Activated CD8-positive, alpha-beta memory T cell treated with anti-CD3 and anti-CD28 coated beads, Interleukin-2, amount 50 U/mL, for 24 hours (primary cell): ENCODE measurements around the gene SIGLEC7.

Source experiments
- DNase-seq: peaks from one replicate; pipeline ENCODE4 v3.0.0-alpha.2; 2020; ENCODE audit errors: extremely low read depth

The SIGLEC7 gene

DNA sequence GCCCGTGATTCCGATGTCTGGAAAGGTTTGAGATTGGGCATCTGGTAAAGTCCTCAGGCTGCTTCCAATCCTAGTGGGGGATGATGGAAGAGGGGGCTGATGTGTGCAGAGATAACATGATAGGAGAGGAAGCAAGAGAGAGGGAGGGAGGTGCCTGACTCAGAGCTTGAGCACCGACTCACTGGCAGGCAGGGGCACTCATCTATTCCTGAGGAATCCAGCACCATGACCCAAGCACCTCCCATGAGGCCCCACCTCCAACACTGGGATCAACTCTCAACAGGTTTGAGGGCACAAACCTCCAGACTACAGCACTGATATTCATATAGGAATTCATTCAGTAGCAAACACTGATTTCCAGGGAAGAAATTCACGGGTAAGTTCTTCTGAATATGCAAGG lies 23.0 kb upstream of the SIGLEC7 start:
- DNase-seq: no peak

DNA sequence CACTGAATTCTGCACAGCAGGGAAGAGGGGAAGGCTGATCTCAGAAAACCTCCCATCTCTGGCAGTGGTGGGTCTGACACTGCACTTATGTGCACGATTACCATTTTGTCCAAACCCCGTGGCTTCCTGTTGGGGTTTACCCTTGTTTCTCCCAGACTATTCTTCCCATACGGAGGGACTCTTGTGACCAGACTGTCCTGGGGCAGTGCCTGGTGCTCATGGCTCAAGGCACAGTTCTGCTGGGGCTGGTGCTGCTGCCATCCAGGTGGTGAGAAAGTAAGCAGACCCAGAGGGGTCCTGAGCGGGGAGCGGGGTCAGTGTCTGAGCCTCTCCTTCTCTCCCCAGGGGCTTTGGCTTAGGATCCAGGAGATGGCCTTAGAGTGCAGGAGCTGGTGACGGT lies 22.5 kb upstream of the SIGLEC7 start:
- no peak for DNase-seq

DNA sequence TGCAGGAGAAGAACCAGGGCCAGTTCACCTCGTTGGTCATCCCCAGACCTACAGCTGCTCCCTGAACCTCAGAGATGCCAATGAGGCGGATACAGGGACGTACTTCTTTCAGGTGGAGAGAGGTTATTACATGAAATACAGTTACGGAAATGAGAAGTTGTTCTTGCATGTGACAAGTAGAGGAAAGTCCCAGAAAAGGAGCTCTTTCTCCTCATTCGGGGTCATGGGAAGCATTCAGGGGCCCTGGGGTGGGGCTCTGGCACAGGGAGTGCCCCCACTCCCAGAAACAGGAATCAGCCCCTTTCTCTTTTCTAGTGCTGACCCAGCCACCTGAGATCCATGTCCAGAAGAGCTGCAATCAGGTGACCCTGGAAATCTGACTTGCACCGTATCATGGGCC lies 21.9 kb upstream of the SIGLEC7 start:
- no peak for DNase-seq

DNA sequence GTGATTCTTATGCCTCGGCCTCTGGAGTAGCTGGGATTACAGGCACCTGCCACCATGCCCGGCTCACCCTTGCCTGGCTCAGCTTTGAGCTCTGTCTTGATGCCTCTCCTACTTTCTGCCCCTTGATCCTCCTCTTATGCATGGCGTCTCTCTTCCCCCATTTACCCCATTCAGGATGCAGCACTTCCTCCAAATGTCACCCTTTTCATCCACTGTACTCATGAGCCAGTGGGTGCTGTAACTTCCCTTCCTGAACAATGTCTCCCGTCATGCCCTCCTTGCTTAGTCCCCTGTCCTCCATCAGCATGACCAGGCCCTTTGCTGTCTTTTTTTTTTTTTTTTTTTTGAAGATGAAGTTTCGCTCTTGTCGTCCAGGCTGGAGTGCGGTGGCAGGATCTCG lies 20.8 kb upstream of the SIGLEC7 start:
- DNase-seq: no peak

DNA sequence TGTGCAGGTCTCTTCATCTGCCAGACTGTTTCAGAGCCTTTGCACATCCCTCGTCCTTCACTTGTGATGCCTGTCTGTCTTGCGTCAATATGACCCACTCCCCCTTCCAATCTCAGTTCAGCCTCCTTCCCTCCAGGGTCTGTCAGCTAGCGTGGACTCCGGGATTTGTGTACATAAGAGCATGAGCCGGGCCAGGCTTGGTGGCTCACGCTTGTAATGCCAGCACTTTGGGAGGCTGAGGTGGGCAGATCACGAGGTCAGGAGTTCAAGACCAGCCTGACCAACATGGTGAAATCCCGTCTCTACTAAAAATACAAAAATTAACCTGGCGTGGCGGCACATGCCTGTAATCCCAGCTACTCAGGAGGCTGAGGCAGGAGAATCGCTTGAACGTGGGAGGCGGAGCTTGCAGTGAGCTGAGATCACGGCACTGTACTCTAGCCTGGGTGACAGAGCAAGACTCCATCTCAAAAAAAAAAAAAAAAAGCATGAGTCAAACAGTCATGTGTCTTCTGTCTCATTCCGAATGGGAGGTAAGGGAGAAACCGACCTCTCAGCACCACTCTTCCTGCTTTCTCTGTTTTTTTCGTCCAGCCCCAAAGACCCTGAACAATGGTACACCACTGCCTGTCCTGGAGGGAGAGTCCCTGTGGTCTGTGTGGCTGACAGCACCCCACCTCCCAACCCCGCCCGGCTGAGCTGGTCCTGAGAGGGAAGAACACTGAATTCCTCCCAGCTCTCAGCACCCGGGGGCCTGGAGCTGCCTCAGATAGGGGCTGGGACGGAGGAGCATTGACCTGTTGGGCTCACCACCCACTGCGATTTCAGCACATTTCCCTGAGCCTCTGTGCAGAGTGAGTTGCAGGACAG lies 19.8 kb upstream of the SIGLEC7 start:
- DNase-seq: no peak

DNA sequence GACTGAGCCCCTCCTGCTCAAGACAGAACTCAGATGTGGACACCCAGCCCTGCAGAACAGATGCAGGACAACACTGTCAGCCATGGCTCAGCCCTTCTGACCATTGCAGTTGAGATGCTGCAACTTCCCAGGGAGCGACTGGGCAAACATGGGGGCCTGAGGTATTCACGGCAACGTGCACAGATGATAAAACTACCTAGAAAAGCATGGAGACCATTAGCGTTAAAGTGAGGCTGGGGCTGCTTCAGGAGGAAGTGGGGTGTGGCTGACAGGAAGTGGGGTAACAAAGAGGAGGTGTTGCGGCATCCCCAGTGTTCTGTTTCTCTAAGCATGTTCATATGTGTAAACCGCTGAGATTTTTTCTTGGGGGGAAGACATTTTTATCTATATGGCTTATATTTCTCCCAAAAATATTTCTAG lies 18.7 kb upstream of the SIGLEC7 start:
- DNase-seq: no peak

DNA sequence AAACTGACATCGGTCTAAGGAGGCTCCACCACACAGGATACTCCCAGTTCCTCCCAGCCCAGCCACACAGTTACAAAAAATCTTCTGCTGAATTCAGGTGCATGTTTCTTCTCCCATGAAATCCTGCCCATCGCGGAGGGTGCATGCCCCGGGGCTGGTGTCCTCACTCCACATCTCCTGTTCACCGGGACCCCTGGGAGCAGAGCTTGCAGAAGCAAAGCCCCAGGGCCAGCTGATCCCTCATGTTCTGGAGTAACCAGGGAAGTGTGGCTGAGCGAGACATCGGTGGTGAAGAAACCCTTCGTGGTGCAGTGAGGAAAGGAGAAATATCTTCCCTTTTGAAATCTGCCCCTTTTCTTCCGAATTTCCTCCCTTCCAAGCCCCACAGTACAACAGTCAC lies 18.3 kb upstream of the SIGLEC7 start:
- DNase-seq: no peak

DNA sequence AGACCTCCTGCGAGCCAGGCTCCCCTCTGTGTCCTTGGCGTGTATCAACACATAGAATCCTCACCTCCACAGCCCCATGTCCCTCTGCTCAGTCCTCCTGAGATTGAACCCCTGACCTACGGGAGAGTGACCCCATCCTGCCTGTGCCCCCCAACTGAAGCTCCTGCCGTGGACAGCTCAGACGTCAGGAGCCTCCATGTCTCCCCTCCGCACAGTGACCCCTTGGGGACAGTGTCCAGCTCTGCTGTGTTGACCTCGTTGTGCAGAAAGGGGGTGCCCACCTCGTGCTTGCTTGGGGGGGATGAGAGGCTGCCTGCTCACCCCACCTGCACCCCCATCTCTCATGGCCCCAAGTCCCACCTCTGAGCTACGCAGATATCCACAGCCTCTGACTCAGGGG lies 17.9 kb upstream of the SIGLEC7 start:
- DNase-seq: no peak

DNA sequence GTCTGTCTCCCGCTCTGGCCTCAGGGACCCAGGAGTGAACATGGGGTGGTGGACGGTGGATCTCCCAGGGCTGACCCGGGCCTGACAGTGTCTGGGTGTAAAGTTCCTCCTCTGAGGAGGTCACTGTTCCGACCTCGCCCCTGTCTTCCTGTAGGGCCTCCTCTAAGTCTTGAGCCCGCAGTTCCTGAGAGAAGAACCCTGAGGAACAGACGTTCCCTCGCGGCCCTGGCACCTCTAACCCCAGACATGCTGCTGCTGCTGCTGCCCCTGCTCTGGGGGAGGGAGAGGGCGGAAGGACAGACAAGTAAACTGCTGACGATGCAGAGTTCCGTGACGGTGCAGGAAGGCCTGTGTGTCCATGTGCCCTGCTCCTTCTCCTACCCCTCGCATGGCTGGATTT lies 17.4 kb upstream of the SIGLEC7 start, which contains the start of gene SIGLEC9:
Gene SIGLEC9, plus strand, starts transcription at position 178 of the 400 bp plus-strand sequence. Its CDS starts 69 bp downstream, at position 247.
- DNase-seq: no peak

DNA sequence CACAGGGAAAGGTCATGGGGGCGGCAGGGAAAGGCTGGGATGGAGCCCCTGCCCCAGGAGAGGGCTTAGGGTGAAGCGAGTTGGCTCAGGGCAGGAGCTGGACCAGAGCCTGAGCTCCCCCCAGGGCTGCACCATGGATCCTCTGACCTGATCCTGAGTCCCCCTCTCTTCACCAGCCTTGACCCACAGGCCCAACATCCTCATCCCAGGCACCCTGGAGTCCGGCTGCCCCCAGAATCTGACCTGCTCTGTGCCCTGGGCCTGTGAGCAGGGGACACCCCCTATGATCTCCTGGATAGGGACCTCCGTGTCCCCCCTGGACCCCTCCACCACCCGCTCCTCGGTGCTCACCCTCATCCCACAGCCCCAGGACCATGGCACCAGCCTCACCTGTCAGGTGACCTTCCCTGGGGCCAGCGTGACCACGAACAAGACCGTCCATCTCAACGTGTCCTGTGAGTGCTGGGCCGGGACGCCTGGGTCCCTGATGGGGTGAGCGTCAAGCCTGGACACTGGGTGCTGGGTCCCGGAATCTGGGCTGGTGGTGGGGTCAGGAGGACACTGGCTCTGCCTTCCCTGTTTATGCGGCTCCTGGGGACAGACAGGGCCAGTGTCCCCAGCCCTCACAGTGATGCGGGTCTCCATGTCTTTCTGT lies 16.6 kb upstream of the SIGLEC7 start:
- no peak for DNase-seq

DNA sequence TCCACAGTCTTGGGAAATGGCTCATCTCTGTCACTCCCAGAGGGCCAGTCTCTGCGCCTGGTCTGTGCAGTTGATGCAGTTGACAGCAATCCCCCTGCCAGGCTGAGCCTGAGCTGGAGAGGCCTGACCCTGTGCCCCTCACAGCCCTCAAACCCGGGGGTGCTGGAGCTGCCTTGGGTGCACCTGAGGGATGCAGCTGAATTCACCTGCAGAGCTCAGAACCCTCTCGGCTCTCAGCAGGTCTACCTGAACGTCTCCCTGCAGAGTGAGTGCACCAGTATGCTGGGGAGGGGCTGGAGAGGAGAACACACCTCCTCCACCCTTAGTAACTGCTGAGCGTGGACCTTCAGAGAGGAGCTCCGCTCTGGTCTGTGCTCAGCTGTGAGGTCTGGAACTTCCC lies 15.1 kb upstream of the SIGLEC7 start:
- DNase-seq: no peak

DNA sequence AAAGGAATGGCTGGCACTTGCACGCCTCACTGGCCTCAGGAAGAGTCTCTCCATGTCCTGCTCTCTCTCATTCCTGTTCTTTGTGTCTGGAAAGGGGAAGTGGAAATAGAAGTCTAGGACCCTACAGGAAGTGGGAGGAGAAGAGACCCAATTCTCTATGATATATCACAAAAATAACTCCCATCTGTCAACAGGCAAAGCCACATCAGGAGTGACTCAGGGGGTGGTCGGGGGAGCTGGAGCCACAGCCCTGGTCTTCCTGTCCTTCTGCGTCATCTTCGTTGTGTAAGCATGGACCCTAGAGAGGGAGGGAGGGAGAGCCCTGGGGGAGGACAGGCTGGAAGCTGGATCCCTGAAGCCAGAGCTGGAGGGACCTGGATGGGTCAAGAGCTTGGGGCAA lies 14.3 kb upstream of the SIGLEC7 start:
- no peak for DNase-seq

DNA sequence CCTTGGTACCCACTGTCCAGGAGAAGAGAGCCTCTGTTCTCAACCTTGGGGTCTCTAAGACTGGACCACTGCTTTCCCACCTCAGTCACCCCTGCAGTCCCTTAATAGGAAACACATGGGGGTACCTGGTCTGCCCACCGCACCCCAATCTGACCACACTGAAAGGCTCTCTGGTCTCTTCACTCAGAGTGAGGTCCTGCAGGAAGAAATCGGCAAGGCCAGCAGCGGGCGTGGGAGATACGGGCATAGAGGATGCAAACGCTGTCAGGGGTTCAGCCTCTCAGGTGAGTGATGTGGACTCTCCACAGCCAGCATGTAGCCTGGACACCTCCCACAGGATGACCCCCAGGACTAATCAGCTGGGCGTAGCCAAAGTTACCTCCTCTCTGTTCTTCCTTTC lies 13.9 kb upstream of the SIGLEC7 start:
- DNase-seq: no peak

DNA sequence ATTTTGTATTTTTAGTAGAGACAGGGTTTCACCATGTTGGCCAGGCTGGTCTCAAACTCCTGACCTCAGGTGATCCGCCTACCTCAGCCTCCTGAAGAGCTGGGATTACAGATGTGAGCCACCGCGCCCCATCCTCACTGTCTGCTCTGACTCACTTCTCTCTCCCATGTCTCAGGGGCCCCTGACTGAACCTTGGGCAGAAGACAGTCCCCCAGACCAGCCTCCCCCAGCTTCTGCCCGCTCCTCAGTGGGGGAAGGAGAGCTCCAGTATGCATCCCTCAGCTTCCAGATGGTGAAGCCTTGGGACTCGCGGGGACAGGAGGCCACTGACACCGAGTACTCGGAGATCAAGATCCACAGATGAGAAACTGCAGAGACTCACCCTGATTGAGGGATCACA lies 12.4 kb upstream of the SIGLEC7 start:
- no peak for DNase-seq

DNA sequence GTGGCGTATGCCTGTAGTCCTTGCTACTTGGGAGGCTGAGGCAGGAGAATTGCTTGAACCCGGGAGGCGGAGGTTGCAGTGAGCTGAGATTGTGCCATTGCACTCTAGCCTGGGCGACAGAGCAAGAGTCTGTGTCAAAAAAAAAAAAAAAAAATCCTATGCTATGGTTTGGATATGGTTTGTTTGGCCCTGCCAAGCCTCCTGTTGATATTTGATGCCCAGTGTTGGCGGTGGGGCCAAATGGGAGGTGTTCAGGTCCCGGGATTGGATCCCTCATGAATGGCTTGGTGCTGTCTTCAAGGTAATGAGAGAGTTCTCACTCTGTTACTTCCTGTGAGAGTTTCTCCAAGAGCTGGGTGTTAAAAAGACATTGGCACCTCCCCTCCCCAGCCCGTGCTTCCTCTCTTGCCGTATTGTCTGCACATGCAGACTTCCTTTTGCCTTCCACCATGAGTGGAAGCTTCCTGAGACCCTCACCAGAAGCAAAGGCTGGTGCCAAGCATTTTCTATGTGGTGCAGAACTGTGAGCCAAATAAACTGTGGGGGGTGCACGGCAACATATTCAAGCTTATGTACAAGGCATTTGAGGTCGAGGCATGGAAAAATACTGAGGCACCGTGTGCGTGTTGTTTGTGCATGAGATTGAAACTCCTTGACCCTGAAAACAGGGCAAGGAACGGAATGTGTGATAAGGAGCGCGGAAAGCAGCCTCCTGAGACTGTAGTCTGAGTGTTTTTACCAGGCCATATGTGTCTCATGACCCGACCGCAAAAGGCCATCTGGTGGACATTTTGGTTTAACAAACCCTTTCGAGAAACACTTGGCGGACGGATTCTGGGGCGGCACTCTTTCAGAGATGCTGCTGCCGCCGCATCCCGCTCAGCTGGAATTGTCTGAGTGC lies 10.1 kb upstream of the SIGLEC7 start:
- DNase-seq: no peak

DNA sequence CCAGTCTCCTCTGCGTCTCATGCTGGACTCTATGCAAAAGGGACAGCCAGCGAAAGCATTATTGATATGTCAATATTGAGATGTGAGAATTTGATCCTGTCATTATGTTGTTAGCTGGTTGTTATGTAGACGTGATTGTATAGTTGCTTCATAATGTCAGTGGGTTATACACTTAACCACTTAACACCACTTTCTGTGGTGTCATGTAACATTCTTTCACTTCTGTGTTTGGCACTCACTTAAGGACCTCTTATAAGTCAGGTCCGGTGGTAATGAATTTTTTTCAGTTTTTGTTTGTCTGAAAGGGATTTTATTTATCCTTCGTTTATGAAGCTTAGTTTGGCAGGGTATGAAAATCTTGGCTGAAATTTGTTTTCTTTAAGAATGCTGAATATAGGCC lies 7.1 kb upstream of the SIGLEC7 start:
- DNase-seq: no peak

DNA sequence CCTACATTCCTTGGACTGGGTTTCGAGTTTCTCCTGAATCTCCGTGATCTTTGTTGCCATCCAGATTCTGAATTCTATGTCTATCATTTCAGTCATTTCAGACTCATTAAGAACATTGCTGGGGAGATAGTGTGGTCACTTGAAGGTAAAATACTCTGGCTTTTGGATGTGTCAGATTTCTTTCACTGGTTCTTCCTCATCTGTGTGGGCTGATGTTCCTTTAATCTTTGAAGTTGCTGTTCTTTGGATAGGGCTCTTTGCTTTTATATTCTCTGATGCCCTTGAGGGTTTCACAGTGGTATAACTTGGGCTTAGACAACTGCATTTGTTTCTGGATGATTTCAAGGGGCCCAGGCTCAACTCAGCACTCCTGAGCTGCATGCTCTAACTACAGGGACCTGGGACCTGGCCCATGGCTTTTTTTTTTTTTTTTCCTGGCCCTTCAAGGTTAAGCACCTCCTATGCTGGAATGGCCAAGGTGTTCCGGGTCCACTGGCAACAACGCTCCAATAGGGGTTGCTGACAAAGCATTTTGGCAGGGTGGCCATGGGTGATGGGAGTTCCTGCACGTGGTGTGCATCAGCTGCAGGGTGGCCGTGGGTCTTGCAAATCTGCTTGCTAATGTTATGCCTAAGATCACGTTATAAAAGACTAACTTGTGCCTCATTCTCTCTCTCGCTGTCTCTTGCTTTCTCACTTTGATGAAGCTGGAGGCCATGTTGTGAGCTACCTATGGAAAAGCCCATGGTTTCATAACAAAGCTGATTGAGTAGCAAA lies 5.9 kb upstream of the SIGLEC7 start:
- DNase-seq: no peak

DNA sequence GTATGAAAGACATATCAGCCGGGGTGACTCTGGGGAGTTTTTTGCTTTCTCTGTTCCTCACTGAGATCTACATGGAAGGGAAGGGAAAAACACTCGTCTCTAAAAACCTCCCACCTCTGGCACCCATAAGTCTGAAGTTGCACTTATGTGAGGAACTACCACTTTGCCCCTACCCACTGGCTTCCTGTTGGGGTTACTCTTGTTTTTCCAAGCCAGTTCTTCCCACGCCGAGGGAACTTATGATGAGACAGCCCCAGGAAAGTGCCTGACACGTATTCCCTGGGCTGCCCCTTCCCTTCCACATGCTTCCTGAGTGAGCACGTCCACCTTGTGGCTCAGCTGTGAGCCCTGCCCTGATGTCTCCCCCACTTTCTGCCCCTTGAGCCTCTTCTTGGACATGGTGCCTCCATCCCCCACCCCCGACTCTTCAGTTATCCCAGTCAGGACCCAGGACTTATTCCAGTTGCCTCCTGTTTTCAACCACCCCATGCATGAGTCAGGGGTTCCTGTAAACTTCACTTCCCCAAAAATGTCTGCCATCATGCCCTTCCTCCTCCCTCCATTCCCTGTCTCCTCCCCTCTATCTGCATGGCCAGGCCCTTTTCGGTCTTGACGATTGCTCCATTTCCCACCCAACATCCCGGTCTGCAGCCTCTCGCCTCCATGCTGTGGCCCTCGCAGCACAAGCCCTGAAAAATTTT lies 5.1 kb upstream of the SIGLEC7 start:
- DNase-seq: no peak

DNA sequence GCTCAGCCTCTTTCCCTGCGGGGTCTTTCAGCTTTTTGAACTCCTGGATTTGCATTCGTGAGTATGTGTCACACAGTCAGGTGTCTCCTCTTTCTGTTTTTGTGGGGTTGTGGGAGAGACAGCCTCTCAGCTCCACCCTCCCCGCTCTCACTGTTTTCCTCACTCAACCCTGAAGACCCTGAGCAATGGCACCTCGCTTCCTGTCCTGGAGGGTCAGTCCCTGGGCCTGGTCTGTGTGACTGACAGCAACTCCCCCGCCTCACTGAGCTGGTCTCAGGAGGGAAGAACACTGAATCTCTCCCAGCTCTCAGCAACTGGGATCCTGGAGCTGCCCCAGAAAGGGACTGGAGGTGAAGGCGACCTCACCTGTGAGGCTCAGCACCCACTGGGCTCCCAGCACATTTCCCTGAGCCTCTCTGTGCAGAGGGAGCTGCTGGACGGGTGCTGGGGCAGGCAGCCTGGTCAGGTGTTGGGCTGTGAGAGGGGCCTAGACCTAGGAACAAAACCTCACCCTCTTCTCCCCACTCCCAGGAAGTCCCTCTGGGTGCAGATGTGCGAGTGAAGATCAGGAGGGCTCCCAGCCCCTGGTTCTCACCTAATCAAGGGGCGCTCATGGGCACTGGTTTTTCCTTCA lies 4.2 kb upstream of the SIGLEC7 start:
- no peak for DNase-seq

DNA sequence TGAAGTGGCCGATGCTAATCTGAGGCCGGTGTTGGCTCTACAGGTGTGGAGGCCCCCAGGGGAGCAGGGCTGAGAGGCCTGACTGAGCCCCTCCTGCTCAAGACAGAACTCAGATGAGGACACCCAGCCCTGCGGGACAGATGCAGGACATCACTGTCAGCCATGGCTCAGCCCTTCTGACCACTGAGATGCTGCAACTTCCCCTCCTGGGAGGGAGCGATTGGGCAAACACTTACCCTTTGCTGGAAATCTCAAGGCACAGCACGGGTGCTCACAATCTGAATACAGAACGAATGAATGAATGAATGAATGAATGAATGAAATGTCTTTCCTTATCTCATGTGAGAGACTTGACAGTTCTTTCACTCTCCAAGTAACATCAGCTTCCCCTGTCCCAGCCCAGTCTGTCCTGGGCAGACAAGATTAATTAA lies 3.5 kb upstream of the SIGLEC7 start:
- no peak for DNase-seq
